Panc1 (cell line): ENCODE data around the gene TLR6. TPM values are rescaled to one million over a fixed set of nuclear protein-coding genes. Genes with fewer than 3 reads are reported as not detected.

Source experiments
- ATAC-seq: fragments of 200-7000 bp; cut with Tn5 transposase; 2 replicates; pipeline ENCODE4 v1.9.1; 2020; ENCODE audit warnings: mild to moderate bottlenecking, moderate library complexity
- BruUV-seq: library from RNA; stranded (reverse); fragments of 400-500 nt; replicated peaks from 2 replicates; lab custom pipeline; 2021; lab: Mats Ljungman, UMichigan
- CTCF ChIA-PET: fragments of 300-600 bp; sonication (Branson Sonifier 250); formaldehyde crosslinking; loops from one replicate; lab custom pipeline; 2022; ENCODE audit warnings: antibody characterized with exemption; lab: Charles Lee
- POLR2A ChIA-PET: fragments of 300-600 bp; sonication (Branson Sonifier 250); formaldehyde crosslinking; loops from one replicate; lab custom pipeline; 2022; ENCODE audit warnings: antibody characterized with exemption; lab: Charles Lee
- DNase-seq: peaks from one replicate; pipeline ENCODE4 v3.0.0-alpha.2; 2010; ENCODE audit warnings: low read depth, low spot score
- H3K27ac ChIP-seq: 2 replicates; pipeline ENCODE4 v1.5.1; 2011; ENCODE audit warnings: mild to moderate bottlenecking, low read length, inconsistent platforms
- H3K27me3 ChIP-seq: fragments of 200-500 bp; sonication (Bioruptor generic); 2 replicates; pipeline ENCODE4 v1.6.0; 2014; ENCODE audit warnings: low read length, inconsistent platforms; ENCODE audit not compliant: control insufficient read depth, insufficient read depth
- H3K36me3 ChIP-seq: fragments of 200-500 bp; sonication (Bioruptor generic); 2 replicates; pipeline ENCODE4 v1.5.1; 2014; ENCODE audit warnings: inconsistent platforms, mild to moderate bottlenecking, low read length, moderate library complexity; ENCODE audit not compliant: control insufficient read depth, insufficient read depth
- H3K4me1 ChIP-seq: 2 replicates; pipeline ENCODE4 v1.5.1; 2011; ENCODE audit warnings: inconsistent platforms, mild to moderate bottlenecking, low read length, moderate library complexity; ENCODE audit not compliant: control insufficient read depth, insufficient read depth
- H3K4me3 ChIP-seq, 2 experiments: 2 replicates each; pipeline ENCODE4 v1.5.1; 2011 to 2012; ENCODE audit warnings: low read depth in 2 of 2, low read length in 2 of 2, mild to moderate bottlenecking in 2 of 2, inconsistent platforms in 1 of 2, moderate library complexity in 1 of 2
- H3K9me3 ChIP-seq: fragments of 200-500 bp; sonication (Bioruptor generic); 2 replicates; pipeline ENCODE4 v1.5.1; 2014; ENCODE audit warnings: low read depth, mild to moderate bottlenecking, inconsistent platforms, low read length, moderate library complexity; ENCODE audit not compliant: control insufficient read depth, insufficient read depth
- CTCF ChIP-seq: fragments of 450-650 bp; IDR thresholded peaks from 2 replicates; pipeline ENCODE4 v1.5.1; 2017; ENCODE audit warnings: mild to moderate bottlenecking
- POLR2AphosphoS5 ChIP-seq: IDR thresholded peaks from 2 replicates; pipeline ENCODE4 v1.6.1; 2012; ENCODE audit warnings: mild to moderate bottlenecking, low read depth, low read length, moderate library complexity
- REST ChIP-seq, 2 experiments: IDR thresholded peaks; 2 replicates each; pipeline ENCODE4 v1.6.1; 2011 to 2012; ENCODE audit warnings: low read depth in 2 of 2, control low read depth in 1 of 2, low read length in 1 of 2, mild to moderate bottlenecking in 1 of 2, moderate library complexity in 1 of 2; ENCODE audit not compliant: insufficient read depth in 1 of 2
- SIN3A ChIP-seq: IDR thresholded peaks from 2 replicates; pipeline ENCODE4 v1.6.1; 2012; ENCODE audit warnings: low read depth, mild to moderate bottlenecking, low read length, moderate library complexity, borderline replicate concordance; ENCODE audit not compliant: insufficient read depth
- TCF7L2 ChIP-seq: IDR thresholded peaks from 2 replicates; pipeline ENCODE4 v1.6.1; 2011; ENCODE audit warnings: mild to moderate bottlenecking, low read depth, low read length, inconsistent platforms
- in situ Hi-C: cut with HindIII; loops from 2 replicates; pipeline ENCODE4 v1.10.0; 2016; ENCODE audit warnings: low sequenced_read_pairs, low pct_unique_long_range_greater_than_20kb
- intact Hi-C: fragments of 100-400 bp; cut with micrococcal nuclease; formaldehyde crosslinking; loops from one replicate; pipeline ENCODE4 v1.10.0; 2022; ENCODE audit not compliant: unreplicated experiment
- total RNA-seq: library from RNA; stranded (reverse); gene quantifications from one replicate; pipeline ENCODE4 v1.2.1, GENCODE V29; 2021; ENCODE audit not compliant: unreplicated experiment

The TLR6 gene
- total RNA-seq, 1 experiment from 2014 or later, result 1.1 TPM

GRCh38 chr4:38815885-38816782, 40.5 kb downstream of the TLR6 start:
- no peak for ATAC-seq
- CTCF ChIA-PET, result no interaction called here
- TF ChIP-seq SIN3A, result no peak
- TF ChIP-seq REST (IDR thresholded peaks at IDR 0.05; ENCODE audit: insufficient read depth in 1 of 2, low read depth in 2 of 2, low read length in 1 of 2), result no peak
- TF ChIP-seq POLR2AphosphoS5, result no peak
- no peak for TF ChIP-seq CTCF
- TF ChIP-seq TCF7L2, result no peak

GRCh38 chr4:38814386-38814785, 42.2 kb downstream of the TLR6 start:
- in situ Hi-C loops (no loop called here), intact Hi-C loops (no loop called here)
- Histone ChIP-seq H3K27ac (no peak overlapping the region), H3K36me3 (no peaks in the 10 kb centered on the region; the same call in 1 of the 2 replicates), H3K4me3 (no peak overlapping the region), H3K4me1 (no peaks in the 10 kb centered on the region), H3K9me3 (no peaks in the 10 kb centered on the region), H3K27me3 (no peaks in the 10 kb centered on the region)
- ChIA-PET CTCF (no interaction called here), POLR2A (interaction anchor here (0.5 kb wide), 1 partner anchor 237 kb away, joined by 7 read pairs; no protein-coding TSS in a partner anchor)
- no peak for TF ChIP-seq CTCF
- TF ChIP-seq REST (IDR thresholded peaks at IDR 0.05; ENCODE audit: insufficient read depth in 1 of 2, low read depth in 2 of 2, low read length in 1 of 2), result no peak
- no peak for TF ChIP-seq SIN3A
- no peak for TF ChIP-seq TCF7L2
- no peak for TF ChIP-seq POLR2AphosphoS5
- no TSS peak for BruUV-seq
- DNase-seq (no peak), ATAC-seq (no peak)

More at GRCh38 chr4:38815885-38816782, 40.5 kb downstream of the TLR6 start:
- BruUV-seq, result no TSS peak
- no peaks in the 10 kb centered on the region for H3K9me3 ChIP-seq
- H3K27ac ChIP-seq, result no peak overlapping the region
- intact Hi-C loops, result no loop called here
- H3K4me1 ChIP-seq, result no peaks in the 10 kb centered on the region
- in situ Hi-C loops, result no loop called here
- no peaks in the 10 kb centered on the region for H3K27me3 ChIP-seq
- no peaks in the 10 kb centered on the region; the same call in 1 of the 2 replicates for H3K36me3 ChIP-seq
- DNase-seq, result no peak
- no peak overlapping the region for H3K4me3 ChIP-seq
- POLR2A ChIA-PET, result no interaction called here
